ENCODE measurements around the gene GLDC. TPM values are rescaled to one million over a fixed set of nuclear protein-coding genes. Genes with fewer than 3 reads are reported as not detected.
"Not testable (repeated sequence)": the region's sequence is repeated elsewhere in the genome, so short reads cannot be mapped to it uniquely, and the experiment has no call there.

Gene GLDC
- total RNA-seq: under 1 TPM in 1 of 2 donors, not detected in 1; 0.39 TPM

DNA sequence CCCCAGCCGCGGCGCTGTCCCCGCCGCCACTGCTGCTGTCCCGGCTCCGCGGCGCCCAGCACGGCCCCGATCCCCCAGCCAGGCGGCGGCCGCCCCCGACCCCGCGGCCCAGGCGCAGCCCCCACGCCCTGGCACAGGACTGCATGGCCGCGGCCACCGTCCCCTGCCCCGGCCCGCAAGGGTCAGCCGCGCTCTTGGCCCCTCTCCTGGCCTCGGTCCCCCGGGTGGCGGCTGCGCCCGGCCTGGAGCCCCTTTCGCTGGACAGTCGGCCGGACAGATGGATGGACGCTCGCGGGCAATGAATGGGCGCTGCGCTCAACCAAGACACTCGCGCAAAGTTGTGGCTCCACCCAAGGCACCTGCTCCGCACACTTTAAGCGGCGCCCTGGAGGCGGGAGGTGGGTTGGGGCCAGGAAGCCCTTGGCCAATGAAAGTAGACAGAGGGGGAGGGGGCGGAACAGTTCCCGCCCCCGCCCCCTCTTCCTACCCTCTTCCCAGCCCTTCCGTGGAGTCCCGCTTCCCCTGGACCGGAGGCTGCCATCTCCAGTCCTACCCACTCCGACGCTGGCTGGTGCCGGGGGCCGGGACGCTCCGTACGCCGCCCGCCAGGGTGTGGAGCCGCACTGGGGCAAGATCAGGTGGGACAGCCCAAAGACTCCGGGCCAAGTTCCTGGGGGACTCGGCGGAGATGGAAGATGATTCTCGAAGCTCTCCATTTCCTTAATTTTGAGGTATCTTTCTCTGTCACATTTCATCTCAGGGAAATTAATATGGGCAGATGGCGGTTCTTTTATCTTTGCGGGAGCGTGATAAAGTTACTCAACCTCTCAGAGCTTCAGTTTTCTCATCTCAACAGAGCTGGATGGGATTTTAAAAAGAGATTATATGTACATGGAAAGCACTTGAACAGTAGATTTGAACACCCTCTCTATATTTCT is at the start of gene GLDC:
Gene GLDC, minus strand, starts transcription at position 375 of the 938 bp plus-strand sequence. Its CDS starts 230 bp downstream, at position 145.
- H3K27ac ChIP-seq: no peak within 1 kb of the TSS
- H3K36me3 ChIP-seq: no peaks in the 10 kb centered on the region
- H3K4me3 ChIP-seq: peak within 1 kb of the TSS; percentile 27 to 52
- peaks cover 5 to 16% of the 10 kb centered on the region in 2 donors for H3K27me3 ChIP-seq
- no peaks in the 10 kb centered on the region for H3K9me3 ChIP-seq
- peaks cover 0 to 7% of the 10 kb centered on the region in 2 donors for H3K4me1 ChIP-seq
- no peak for TF ChIP-seq CTCF (IDR thresholded peaks at IDR 0.05)
- peak; percentile 59 for DNase-seq (ENCODE audit: low spot score)

DNA sequence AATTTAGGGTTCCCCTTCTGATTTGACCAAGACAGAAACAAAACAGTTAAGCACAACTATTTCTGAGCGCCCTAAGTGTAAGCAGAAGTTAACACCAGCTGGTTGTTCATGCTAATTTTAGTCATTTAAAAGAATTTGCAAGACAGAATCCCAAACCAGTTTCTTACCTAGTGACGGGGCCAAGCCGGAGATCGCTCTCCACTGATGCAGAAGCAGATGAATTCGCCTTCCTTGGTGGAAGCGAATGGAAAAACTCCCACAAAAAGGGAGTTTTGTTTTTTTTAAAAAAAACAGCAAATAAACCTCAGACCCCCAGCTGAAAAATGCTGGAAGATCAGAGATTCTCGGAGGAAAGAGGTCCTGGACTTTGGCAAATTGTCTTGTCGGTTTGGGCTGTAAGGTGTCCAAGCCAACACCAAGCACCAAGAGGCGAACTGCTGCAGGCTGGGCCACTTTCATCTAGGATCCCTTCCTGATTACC is 47.4 kb upstream of the GLDC start:
- H3K4me1 ChIP-seq: no peaks in the 10 kb centered on the region
- no peaks in the 10 kb centered on the region for H3K9me3 ChIP-seq
- no peak for DNase-seq (ENCODE audit: low spot score)
- H3K36me3 ChIP-seq: no peaks in the 10 kb centered on the region
- H3K27ac ChIP-seq: no peak overlapping the region
- H3K4me3 ChIP-seq: no peak overlapping the region
- H3K27me3 ChIP-seq: no peaks in the 10 kb centered on the region
- TF ChIP-seq CTCF (IDR thresholded peaks at IDR 0.05): no peak

DNA sequence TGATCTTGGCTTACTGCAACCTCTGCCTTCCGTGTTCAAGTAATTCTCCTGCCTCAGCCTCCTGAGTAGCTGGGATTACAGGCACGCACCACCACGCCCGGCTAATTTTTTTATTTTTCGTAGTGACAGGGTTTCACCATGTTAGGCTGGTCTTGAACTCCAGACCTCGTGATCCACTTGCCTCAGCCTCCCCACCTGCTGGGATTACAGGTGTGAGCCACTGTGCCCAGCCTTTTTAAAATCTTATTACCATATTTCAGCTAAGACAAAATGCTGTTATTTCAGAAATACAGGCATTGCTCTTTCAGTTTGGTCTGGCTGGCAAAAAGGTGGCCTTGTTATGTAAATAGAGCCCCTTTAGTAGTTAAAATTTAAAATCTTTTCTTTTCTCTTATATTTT is 46.9 kb upstream of the GLDC start:
- no peak overlapping the region for H3K27ac ChIP-seq
- H3K9me3 ChIP-seq: no peaks in the 10 kb centered on the region
- H3K4me3 ChIP-seq: no peak overlapping the region

GRCh38 chr9:6690675-6691070 is 45.1 kb upstream of the GLDC start:
- not testable (repeated sequence) for H3K36me3 ChIP-seq; H3K27ac ChIP-seq; H3K4me1 ChIP-seq; DNase-seq (ENCODE audit: low spot score); H3K4me3 ChIP-seq; H3K27me3 ChIP-seq; H3K9me3 ChIP-seq

More for the DNA sequence above, 46.9 kb upstream of the GLDC start:
- no peak for DNase-seq (ENCODE audit: low spot score)
- Histone ChIP-seq H3K36me3 (no peaks in the 10 kb centered on the region), H3K27me3 (no peaks in the 10 kb centered on the region), H3K4me1 (no peaks in the 10 kb centered on the region)
- no peak for TF ChIP-seq CTCF (IDR thresholded peaks at IDR 0.05)

GRCh38 chr9:6689893-6690674 is 44.6 kb upstream of the GLDC start:
- Histone ChIP-seq H3K9me3 (no peaks in the 10 kb centered on the region), H3K27me3 (no peaks in the 10 kb centered on the region), H3K4me3 (no peak overlapping the region), H3K36me3 (no peaks in the 10 kb centered on the region), H3K27ac (no peak overlapping the region), H3K4me1 (no peaks in the 10 kb centered on the region)
- DNase-seq (ENCODE audit: low spot score): no peak
- TF ChIP-seq CTCF (IDR thresholded peaks at IDR 0.05): no peak

- no peak for DNase-seq (ENCODE audit: low spot score)
- Histone ChIP-seq H3K4me1 (peaks cover 0 to 9% of the 10 kb centered on the region in 2 donors), H3K36me3 (no peaks in the 10 kb centered on the region), H3K4me3 (no peak overlapping the region), H3K9me3 (no peaks in the 10 kb centered on the region), H3K27ac (no peak overlapping the region), H3K27me3 (no peaks in the 10 kb centered on the region)
- no peak for TF ChIP-seq CTCF (IDR thresholded peaks at IDR 0.05)
These were observed 41.7 kb upstream of the GLDC start for GRCh38 chr9:6687180-6687579.
